NCI-H2029 treated with DMSO at 0.1 percent for 48 hours (cell line): Measurements from ENCODE around the gene KCNIP4.

Experiments used
- DNase-seq: peaks from one replicate; lab custom pipeline; 2025; lab: John Stamatoyannopoulos, UW

The KCNIP4 gene

GRCh38 chr4:21848021-21848420 lies 100.6 kb downstream of the KCNIP4 start:
- no peak for DNase-seq

GRCh38 chr4:21845663-21846062 lies 102.9 kb downstream of the KCNIP4 start:
- DNase-seq: no peak

- no peak for DNase-seq
Measured at GRCh38 chr4:21835712-21836111, 112.9 kb downstream of the KCNIP4 start.

GRCh38 chr4:21830272-21830671 lies 118.3 kb downstream of the KCNIP4 start:
- no peak for DNase-seq

GRCh38 chr4:21827575-21827974 lies 121.0 kb downstream of the KCNIP4 start:
- DNase-seq: no peak

- no peak for DNase-seq
Measured at GRCh38 chr4:21826071-21826470, 122.5 kb downstream of the KCNIP4 start.

DNA sequence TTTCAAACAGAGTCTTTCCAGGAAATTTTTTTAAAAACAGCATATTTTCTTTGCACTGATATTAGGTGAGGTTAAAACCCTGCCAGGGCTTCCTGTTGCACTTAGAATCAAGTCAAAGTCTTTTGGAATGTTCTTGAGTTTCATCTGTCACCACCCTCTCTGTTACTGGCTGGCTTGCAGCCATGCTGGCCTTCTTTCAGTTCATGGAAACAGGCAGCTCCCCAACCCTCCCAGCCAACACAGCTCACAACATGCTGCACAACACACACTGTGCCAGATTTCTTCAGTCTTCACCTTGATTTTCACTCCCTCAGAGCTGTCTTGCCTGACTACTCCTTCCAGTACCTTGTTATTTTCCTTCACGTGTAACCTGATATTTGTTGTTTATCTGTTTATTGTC lies 129.5 kb downstream of the KCNIP4 start:
- DNase-seq: no peak

- DNase-seq: no peak
Measured at GRCh38 chr4:21815651-21816377, 132.8 kb downstream of the KCNIP4 start.

DNA sequence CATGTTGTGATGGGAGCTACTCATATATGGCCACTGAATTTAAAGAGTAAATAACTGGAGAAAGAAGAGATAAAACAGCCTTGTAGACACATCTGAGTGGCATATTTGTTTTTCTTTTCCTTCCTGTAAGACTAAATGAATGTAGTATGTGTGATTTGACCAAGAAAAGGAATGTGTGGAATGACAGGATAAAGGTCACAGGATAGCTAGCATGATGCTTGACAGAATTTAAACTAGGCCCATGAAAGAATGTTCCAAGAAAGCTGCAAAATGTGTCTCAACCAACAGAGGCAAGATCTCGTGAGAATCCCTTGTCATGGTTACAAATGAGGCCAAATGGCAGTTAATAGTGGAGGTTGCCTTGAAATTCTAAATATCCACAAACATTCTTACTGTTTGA lies 137.0 kb downstream of the KCNIP4 start:
- DNase-seq: no peak

GRCh38 chr4:21806991-21807390 lies 141.6 kb downstream of the KCNIP4 start:
- no peak for DNase-seq

DNA sequence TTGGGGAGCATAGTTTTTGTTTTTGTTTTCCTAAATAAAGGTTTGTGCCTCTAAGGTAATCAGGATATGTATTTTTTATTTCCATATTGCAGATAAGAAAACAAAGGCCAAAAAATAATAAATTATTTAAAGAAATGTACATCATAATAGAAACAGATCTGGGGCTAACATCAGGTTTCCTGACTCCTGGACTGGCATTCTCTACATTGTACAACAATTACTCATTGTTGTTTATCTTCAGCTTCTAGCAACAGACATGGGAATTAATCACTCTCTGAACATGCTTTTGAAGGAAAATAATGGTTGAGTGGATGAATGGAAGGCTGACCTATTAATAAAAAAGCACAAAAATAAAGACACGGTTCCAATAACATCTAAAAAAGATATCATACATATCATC lies 146.2 kb downstream of the KCNIP4 start:
- DNase-seq: no peak

DNA sequence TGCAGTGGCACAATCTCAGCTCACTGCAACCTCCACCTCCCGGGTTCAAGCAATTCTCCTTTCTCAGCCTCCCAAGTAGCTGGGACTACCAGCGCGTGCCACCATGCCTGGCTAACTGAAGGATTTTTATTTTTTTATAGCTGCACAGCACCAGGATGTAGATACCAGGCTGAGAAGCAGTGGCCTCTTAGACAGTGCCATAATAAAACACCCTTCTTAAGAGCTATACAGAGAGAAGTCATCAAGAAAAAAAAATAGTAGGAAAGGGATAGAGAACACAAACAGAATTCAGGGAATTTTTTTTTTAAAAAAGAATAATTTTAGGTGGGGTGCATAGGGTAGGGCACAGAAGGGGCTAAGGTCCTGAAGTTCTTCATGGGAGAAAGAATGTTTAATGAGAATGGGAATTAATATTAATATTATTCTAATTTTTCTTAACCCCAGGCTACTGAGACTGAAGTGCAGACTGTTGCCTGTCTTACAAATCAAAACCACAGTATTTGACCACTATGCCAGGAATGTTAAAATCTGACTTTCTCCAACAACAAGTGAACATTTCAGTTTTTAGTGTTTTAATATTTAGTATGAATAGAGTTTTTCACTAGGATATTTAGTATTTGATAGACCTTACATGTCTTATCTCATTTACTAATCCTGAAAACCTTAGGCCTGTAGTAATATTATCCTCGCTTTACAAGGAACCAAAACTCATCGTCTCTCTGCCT lies 146.7 kb downstream of the KCNIP4 start:
- DNase-seq: no peak

- no peak for DNase-seq
Measured at GRCh38 chr4:21795091-21795490, 153.5 kb downstream of the KCNIP4 start.

- DNase-seq: no peak
Measured at GRCh38 chr4:21792736-21793135, 155.8 kb downstream of the KCNIP4 start.

GRCh38 chr4:21790438-21791029 lies 158.0 kb downstream of the KCNIP4 start:
- DNase-seq: no peak

GRCh38 chr4:21780148-21780547 lies 168.4 kb downstream of the KCNIP4 start:
- DNase-seq: no peak

GRCh38 chr4:21778702-21779101 lies 169.9 kb downstream of the KCNIP4 start:
- DNase-seq: no peak

GRCh38 chr4:21775703-21776102 lies 172.9 kb downstream of the KCNIP4 start:
- DNase-seq: no peak

- DNase-seq: no peak
Measured at GRCh38 chr4:21769404-21770147, 179.0 kb downstream of the KCNIP4 start.

- peak; percentile 20 for DNase-seq
Measured at GRCh38 chr4:21768349-21769310, 179.9 kb downstream of the KCNIP4 start.

DNA sequence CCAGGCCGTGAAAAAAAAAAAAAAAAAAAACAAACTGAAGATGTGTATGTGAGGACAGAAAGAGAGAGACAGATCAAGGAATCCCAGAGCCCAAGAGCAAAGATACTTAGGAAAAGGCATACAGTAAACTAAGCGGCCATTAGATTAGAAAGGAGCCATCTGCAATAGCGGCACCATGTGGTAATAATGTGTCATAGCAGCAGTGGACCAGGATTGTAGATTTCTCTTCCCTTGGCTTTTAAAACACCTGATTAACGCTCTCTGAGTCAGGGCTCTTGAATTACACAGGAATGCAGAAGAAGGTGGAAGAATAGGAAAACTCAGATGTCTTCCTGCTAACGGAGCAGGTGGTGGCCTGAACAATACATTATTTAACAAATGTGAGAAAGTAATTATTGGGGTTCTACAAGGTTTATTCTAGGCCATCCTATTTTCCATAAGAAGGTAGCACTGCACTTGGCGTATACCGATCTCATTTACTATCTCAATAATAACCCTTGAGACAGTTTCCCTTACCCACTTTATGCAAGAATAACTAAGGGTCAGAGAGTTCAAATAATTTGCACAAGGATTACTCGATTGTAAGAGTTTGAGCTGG lies 182.7 kb downstream of the KCNIP4 start:
- peak; percentile 35 for DNase-seq
